D721Med (cell line): ENCODE measurements around the gene UTP11.

Experiments
- DNase-seq: peaks from one replicate; pipeline ENCODE4 v3.0.0; 2011; ENCODE audit warnings: low spot score; ENCODE audit not compliant: insufficient read length
- FAIRE-seq: peaks from 2 replicates; lab custom pipeline; 2011; peaks lifted over from hg19 to GRCh38; lab: Jason Lieb, UNC
- TF ChIP-seq, protein P1 (sequence below): IDR thresholded peaks from 2 replicates; pipeline ENCODE4 v1.5.1; 2012; ENCODE audit warnings: mild to moderate bottlenecking, control low read depth; ENCODE audit not compliant: insufficient read depth; ENCODE audit errors: missing control alignments

The UTP11 gene

GRCh38 chr1:38062361-38063288 lies 50.1 kb downstream of the UTP11 start:
- TF ChIP-seq, protein P1, sequence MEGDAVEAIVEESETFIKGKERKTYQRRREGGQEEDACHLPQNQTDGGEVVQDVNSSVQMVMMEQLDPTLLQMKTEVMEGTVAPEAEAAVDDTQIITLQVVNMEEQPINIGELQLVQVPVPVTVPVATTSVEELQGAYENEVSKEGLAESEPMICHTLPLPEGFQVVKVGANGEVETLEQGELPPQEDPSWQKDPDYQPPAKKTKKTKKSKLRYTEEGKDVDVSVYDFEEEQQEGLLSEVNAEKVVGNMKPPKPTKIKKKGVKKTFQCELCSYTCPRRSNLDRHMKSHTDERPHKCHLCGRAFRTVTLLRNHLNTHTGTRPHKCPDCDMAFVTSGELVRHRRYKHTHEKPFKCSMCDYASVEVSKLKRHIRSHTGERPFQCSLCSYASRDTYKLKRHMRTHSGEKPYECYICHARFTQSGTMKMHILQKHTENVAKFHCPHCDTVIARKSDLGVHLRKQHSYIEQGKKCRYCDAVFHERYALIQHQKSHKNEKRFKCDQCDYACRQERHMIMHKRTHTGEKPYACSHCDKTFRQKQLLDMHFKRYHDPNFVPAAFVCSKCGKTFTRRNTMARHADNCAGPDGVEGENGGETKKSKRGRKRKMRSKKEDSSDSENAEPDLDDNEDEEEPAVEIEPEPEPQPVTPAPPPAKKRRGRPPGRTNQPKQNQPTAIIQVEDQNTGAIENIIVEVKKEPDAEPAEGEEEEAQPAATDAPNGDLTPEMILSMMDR, result no peak
- DNase-seq, result no peak
- no peak for FAIRE-seq

DNA sequence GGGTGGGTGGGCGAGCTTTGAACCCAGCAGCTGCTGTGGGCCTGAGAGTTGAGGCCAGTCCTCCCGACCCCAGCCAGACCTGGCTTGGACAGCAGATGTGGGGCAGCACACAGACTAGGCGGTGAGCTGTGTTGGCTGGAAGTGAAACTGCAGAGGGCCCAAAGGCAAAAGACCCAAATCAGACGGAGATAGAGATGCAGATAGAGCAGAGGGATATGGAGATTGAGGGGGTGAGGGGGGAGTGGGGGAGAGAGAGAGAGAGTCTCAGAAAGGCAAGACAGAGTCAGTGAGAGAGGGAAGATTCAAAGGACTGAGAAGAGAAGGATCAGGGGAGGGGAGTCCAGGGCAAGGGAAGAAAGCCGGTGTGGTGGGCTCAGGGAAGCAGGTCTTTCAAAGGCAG lies 51.1 kb downstream of the UTP11 start:
- TF ChIP-seq, protein P1, result no peak
- FAIRE-seq, result no peak
- DNase-seq, result no peak

DNA sequence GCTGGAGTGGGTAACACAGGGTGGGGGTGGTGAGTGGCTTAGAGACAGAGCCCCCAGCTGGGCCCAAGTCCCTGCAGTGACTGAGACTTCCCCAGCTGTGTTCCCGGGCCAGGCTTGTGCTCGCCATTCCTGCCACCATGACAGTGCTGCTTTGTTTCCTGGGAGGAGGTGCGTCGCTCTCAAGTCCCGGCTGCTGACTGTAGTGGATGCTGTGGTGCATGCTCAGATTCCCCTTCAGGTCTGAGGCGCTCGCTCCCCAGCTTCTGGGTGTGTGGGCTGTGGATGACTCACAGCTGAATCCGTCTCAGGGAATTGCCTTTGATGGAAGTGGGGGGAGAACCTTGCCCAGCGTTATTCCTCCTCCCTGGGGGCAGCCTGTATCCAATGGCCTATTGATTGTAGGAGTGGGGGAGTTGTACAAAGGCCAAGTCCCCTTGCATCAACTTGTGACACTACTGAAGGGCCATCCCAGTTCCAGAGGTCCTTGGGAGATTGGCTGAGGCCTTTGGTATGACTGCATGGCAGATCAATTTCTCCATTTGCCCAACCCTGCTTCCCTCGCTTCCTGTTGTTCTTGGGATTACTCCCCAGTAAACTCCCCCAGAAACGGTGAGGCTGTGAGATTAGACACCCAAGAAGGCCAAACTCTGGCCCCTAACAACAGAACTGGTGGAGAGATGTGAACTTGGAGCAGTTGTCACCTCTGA lies 51.8 kb downstream of the UTP11 start:
- FAIRE-seq, result no peak
- TF ChIP-seq, protein P1, result no peak
- no peak for DNase-seq

DNA sequence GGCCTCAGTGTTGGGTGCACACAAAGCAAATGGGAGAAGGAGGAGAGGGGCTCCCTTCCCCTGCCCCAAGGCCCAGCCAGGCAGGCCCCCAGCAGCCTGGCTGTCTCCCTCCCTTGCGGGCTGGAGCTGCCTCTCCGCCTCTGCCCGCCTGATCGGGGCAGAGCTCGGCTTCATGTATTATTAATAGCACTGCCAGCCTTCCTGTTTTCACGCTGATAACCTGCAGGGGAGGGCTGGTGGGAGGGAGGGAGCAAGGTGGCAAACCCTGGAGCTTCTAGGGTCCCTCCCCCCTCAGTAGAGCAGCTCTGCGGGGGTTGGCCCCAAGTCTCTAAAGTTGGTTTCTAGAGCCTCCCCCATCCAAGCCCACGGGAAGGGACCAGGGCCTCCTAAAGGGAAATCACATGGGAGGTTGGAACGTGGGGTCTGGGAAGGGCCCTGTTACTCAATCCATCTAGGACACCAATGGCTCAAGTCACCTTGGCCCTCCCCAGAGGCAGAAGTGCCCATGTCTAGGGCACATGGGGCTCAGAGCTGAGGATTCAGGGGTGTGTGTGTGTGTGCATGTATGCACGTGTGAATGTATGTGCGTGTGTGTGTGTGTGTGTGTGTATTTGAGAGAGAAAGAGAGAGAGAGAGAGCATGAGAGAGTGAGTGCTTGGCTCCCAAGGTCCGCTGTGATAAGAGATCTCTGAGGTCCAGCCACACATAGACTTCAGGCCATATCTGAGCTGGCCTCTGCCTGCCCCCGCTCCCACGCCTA lies 55.9 kb downstream of the UTP11 start:
- TF ChIP-seq, protein P1, result no peak
- DNase-seq (no peak), FAIRE-seq (no peak)

DNA sequence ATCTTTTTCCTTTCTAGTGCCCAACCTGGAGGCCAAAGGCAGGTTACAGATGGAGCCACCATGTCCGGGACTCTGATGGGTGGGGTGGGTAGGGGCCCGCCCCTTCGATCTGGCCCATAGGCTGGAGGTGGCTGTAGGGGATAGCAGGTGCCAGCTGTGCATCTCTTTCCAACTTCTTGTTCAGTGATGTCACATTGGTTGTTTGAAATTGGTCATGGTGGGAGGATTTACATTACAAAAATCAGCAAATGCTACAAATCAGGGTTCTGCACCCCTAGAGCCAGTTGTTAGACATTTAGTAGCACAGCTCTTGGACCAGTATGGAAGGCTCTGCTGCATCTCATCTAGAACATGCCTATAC lies 56.4 kb downstream of the UTP11 start:
- DNase-seq (no peak), FAIRE-seq (no peak)
- TF ChIP-seq, protein P1, result no peak

DNA sequence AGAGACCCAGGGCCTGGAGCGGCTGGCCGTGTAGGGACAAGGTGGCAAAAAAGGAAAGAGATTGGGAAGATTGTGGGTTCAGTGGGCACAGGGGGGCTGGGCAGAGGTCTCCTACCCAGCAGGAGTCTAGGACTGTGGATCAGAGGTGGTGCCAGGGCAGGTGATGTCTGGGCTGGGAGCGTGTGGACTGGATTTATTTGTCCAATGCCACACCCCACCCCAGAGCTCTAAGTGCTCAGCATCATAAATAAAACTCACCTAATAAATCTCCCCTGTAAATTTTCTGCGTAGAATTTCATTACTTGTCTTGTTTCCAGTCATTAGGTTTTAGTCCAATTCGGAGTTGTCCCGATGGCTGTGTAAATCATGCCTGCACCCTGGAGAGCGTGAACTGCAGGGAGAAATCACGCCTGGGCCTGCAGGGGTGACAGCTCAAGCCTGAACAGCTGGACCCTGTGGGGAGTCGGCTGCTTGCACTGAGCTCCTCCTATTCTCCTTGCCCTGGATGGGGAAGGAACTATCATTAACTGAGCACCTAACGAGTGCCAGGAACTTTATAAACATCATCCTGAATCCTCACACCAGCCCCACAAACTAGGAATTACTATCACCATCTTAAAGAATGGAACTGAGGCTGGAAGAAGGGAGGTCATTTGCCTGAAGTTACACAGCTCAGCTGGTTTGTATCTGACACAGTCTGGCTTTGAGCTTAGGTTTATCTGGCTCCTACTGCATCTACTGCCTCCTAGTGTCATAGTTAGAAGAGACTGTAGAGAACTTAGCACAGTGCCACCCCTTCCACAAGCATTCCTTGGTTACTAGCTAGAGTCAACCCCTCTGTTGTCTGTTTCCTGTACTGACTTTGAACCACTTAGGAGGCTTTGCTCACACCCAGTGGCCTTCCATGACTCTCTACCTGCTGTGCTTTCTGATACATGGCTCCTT lies 59.0 kb downstream of the UTP11 start:
- DNase-seq (no peak), FAIRE-seq (no peak)
- TF ChIP-seq, protein P1, result peak; percentile 45
